Aorta (tissue), 5 donors: ENCODE measurements around the gene SENP8. TPM values are rescaled to one million over a fixed set of nuclear protein-coding genes. Genes with fewer than 3 reads are reported as not detected.

Experiments
- ATAC-seq: fragments of 200-7000 bp; cut with Tn5 transposase; one replicate; pipeline ENCODE4 v1.9.1; 2022; ENCODE audit warnings: moderate library complexity; ENCODE audit not compliant: low FRiP score
- DNase-seq, 2 donors: peaks; one replicate each; pipeline ENCODE4 v3.0.0-alpha.2; 2020
- H3K27ac ChIP-seq, 2 donors: one replicate each; pipeline ENCODE4 v1.5.1; 2013; ENCODE audit warnings: low read length in 2 of 2, mild to moderate bottlenecking in 2 of 2, moderate library complexity in 2 of 2, control low read depth in 1 of 2, inconsistent platforms in 1 of 2, low read depth in 1 of 2
- H3K27me3 ChIP-seq, 2 donors: one replicate each; pipeline ENCODE4 v1.6.1; 2013; ENCODE audit warnings: control low read depth in 1 of 2, low read length in 1 of 2, mild to moderate bottlenecking in 1 of 2, moderate library complexity in 1 of 2; ENCODE audit not compliant: insufficient read depth in 2 of 2, control insufficient read depth in 1 of 2
- H3K36me3 ChIP-seq, 2 donors: one replicate each; pipeline ENCODE4 v1.6.1; 2013; ENCODE audit warnings: control low read depth in 1 of 2, low read length in 1 of 2, mild to moderate bottlenecking in 1 of 2; ENCODE audit not compliant: insufficient read depth in 2 of 2, control insufficient read depth in 1 of 2
- H3K4me1 ChIP-seq, 2 donors: one replicate each; pipeline ENCODE4 v1.6.1; 2013; ENCODE audit warnings: low read length in 2 of 2, control low read depth in 1 of 2, mild to moderate bottlenecking in 1 of 2, moderate library complexity in 1 of 2; ENCODE audit not compliant: insufficient read depth in 2 of 2, control insufficient read depth in 1 of 2
- H3K4me3 ChIP-seq, 2 donors: one replicate each; pipeline ENCODE4 v1.5.1; 2013; ENCODE audit warnings: low read length in 2 of 2, control low read depth in 1 of 2, mild to moderate bottlenecking in 1 of 2
- H3K9me3 ChIP-seq: one replicate; pipeline ENCODE4 v1.6.1; 2013; ENCODE audit warnings: mild to moderate bottlenecking, low read length; ENCODE audit not compliant: control insufficient read depth
- WGBS, 2 donors: extraction: QIAGEN DNeasy Blood & Tissue Kit; methylation state at CpG; one replicate each; pipeline ENCODE4 v1.1.7; 2013; 5-methylcytosine and 5-hydroxymethylcytosine counted together
- intact Hi-C, 2 donors: fragments of 100-400 bp; cut with DNase I; formaldehyde crosslinking; loops; one replicate each; pipeline versions ENCODE4 v1.14.2 to v1.15.0; 2022
- polyA plus RNA-seq, 2 donors: library from polyadenylated mRNA; stranded (reverse); fragments of 200-250 nt; gene quantifications; one replicate each; pipeline ENCODE4 v1.2.3, GENCODE V29; 2013
- total RNA-seq, 2 donors: library from RNA; stranded (reverse); fragmentation: NEBNext Ultra II Directional; extraction: Animal tissue kit (Norgen Biotek cat#: 25700); gene quantifications; one replicate each; pipeline ENCODE4 v1.2.1, GENCODE V29; 2021
- donor health status: healthy with polysubstance abuse.
- donor health status: Bipolar disorder and iron deficiency.
- donor health status: DM: no; HTN: no; CAD: no.
- donor health status: DM: no; HTN: no; CAD: no.
- donor health status: DM: yes; HTN: yes; CAD: no.

Gene SENP8
- total and polyA plus RNA-seq, 4 donors: 0.46 to 1.8 (median 1.4) TPM

DNA sequence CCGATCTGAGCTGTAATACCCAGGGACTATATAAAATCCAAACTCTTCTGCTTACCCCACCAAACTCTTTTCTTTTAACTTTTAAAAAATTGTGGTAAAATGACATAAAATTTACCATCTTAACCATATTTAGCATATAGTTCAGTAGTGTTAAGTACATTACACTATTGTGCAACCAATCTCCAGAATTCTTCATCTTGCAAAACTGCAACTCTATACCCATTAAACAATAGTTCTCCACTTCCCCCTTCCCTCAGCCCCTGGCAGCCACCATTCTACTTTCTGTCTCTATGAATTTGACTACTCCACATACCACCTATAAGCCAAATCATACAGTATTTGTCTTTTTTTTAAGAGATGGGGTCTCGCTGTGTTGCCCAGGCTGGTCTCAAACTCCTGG lies 38.7 kb downstream of the SENP8 start:
- Histone ChIP-seq H3K36me3 (no peaks in the 10 kb centered on the region), H3K9me3 (no peaks in the 10 kb centered on the region), H3K27ac (no peak overlapping the region), H3K4me1 (no peaks in the 10 kb centered on the region), H3K4me3 (no peak overlapping the region), H3K27me3 (no peaks in the 10 kb centered on the region)
- 90 to 93% methylated on average over 2 of the region's 2 CpGs for WGBS, 2 donors
- intact Hi-C loops: loop anchor here in 1 of 2 donors (5.0 kb wide), 1 partner anchor 415 kb away; no protein-coding TSS in a partner anchor
- DNase-seq (no peak), ATAC-seq (no peak)

DNA sequence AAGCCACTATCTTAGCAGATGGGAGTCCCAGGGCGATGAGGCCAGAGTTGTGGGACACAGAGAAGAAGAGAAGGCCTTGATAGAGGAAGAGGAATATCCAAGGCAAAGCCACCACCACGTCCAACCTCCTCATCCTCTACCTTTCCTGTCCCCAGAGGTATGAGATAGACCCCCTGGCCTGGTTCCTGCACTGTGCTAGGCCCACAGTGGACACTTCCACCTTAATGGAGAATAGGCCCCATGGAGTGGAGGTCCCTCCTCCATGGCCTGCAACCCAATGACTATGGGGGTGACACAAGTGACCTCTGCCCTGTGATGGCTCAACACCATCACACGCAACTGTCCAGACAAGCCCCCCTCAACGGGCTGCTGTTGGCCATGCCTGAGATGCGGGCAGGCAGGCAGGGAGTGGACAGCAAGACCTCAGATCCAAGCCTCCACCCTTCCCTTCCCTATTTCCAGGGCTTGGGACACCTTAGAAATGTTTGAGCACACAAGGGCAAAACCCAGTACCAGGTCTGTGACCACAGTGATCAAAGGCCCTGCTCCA lies 42.6 kb downstream of the SENP8 start:
- Histone ChIP-seq H3K27me3 (no peaks in the 10 kb centered on the region), H3K4me3 (no peak overlapping the region), H3K9me3 (no peaks in the 10 kb centered on the region), H3K36me3 (no peaks in the 10 kb centered on the region), H3K27ac (no peak overlapping the region), H3K4me1 (no peaks in the 10 kb centered on the region)
- DNase-seq (peak in 1 of 2 donors; percentile 13), ATAC-seq (no peak)
- intact Hi-C loops: no loop called here
- WGBS, 2 donors: 93 to 95% methylated on average over 5 of the region's 5 CpGs

- 74% methylated on average over 7 of the region's 7 CpGs for WGBS, 2 donors
- H3K4me1 ChIP-seq: no peaks in the 10 kb centered on the region
- H3K9me3 ChIP-seq: no peaks in the 10 kb centered on the region
- DNase-seq (peak in 1 of 2 donors; percentile 12), ATAC-seq (peak; percentile 23)
- no peaks in the 10 kb centered on the region for H3K36me3 ChIP-seq
- H3K4me3 ChIP-seq: no peak overlapping the region
- intact Hi-C loops: no loop called here
- H3K27ac ChIP-seq: no peak overlapping the region
- no peaks in the 10 kb centered on the region for H3K27me3 ChIP-seq
Measured at GRCh38 chr15:72161361-72162132, 43.3 kb downstream of the SENP8 start.

GRCh38 chr15:72162569-72162968 lies 44.4 kb downstream of the SENP8 start:
- no peaks in the 10 kb centered on the region for H3K27me3 ChIP-seq
- no peak overlapping the region for H3K27ac ChIP-seq
- DNase-seq (peak in 1 of 2 donors; percentile 38), ATAC-seq (no peak)
- 95 to 100% methylated on average over 5 of the region's 5 CpGs for WGBS, 2 donors
- no peaks in the 10 kb centered on the region for H3K4me1 ChIP-seq
- H3K9me3 ChIP-seq: no peaks in the 10 kb centered on the region
- no peaks in the 10 kb centered on the region for H3K36me3 ChIP-seq
- no peak overlapping the region for H3K4me3 ChIP-seq
- intact Hi-C loops: no loop called here

GRCh38 chr15:72163719-72164118 lies 45.5 kb downstream of the SENP8 start:
- Histone ChIP-seq H3K9me3 (no peaks in the 10 kb centered on the region), H3K4me3 (no peak overlapping the region), H3K36me3 (no peaks in the 10 kb centered on the region), H3K4me1 (no peaks in the 10 kb centered on the region), H3K27me3 (no peaks in the 10 kb centered on the region), H3K27ac (no peak overlapping the region)
- WGBS, 2 donors: 60 to 61% methylated on average over 4 of the region's 4 CpGs
- no peak for DNase-seq
- ATAC-seq: no peak
- intact Hi-C loops: no loop called here

- WGBS, 2 donors: 90 to 94% methylated on average over 5 of the region's 5 CpGs
- intact Hi-C loops: no loop called here
Measured at GRCh38 chr15:72166716-72167417, 48.7 kb downstream of the SENP8 start.

DNA sequence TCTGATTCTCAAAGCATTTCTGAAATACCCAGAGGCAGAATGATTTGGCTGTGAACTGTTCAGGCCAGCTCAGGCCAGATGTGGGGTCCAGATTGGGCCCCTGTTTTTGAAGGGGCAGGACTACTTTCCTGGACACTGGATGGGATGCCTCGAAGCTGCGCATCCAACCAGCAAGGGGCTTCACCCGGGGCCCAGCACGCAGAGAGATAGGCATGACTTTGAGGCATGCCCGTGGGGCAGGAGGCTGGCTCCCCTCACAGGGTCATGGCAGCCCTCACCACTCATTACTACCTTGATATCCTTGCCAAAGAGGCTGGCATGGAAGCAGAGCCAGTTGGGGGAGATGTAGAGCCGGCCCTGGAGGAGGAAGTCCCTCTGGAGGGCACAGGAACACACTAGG lies 49.2 kb downstream of the SENP8 start:
- H3K4me1 ChIP-seq: no peaks in the 10 kb centered on the region
- no peak overlapping the region for H3K4me3 ChIP-seq
- DNase-seq: peak in 1 of 2 donors; percentile 20
- ATAC-seq: no peak
- 67% methylated on average over 6 of the region's 6 CpGs for WGBS, 2 donors
- H3K27ac ChIP-seq: no peak overlapping the region
- no peaks in the 10 kb centered on the region for H3K27me3 ChIP-seq
- no peaks in the 10 kb centered on the region for H3K9me3 ChIP-seq
- no peaks in the 10 kb centered on the region for H3K36me3 ChIP-seq
- intact Hi-C loops: no loop called here

More at GRCh38 chr15:72166716-72167417, 48.7 kb downstream of the SENP8 start:
- Histone ChIP-seq H3K4me1 (no peaks in the 10 kb centered on the region), H3K4me3 (no peak overlapping the region), H3K27ac (no peak overlapping the region), H3K9me3 (no peaks in the 10 kb centered on the region), H3K27me3 (no peaks in the 10 kb centered on the region), H3K36me3 (no peaks in the 10 kb centered on the region)
- ATAC-seq (no peak), DNase-seq (peak in 1 of 2 donors; percentile 24)

DNA sequence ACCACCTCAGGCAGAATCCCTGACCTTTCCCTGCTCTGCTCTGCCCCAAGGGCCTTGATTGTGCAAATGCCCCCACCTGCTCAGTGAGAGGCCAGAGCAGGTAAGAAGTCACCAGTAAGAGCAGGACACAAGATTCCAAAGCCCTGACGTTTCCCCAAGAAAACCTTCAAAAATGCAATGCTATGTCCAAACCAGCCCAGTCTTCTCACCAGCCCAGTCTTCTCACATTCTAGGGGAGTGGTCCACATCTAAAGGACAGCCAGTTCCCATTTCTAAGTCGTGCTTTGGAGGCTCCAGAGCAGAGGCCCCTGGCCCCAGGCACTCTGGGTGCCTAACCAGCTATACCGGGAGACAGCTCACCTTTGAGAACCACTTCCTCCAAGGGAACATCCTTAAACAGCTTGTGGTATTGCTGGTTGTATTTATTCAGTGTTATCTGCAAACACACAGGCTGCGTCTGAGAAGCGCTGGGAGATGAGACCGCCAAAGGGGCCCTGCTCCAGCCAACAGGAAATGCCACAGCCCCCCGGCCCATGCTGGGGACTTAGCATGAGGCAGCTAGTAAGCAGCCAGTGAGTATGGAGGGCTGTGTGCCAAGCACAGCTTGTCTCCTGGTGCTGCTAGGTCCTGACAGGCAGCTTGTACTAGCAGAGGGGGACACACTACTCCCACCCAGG lies 50.1 kb downstream of the SENP8 start:
- Histone ChIP-seq H3K4me1 (no peaks in the 10 kb centered on the region), H3K4me3 (no peak overlapping the region), H3K27ac (no peak overlapping the region), H3K27me3 (no peaks in the 10 kb centered on the region), H3K36me3 (no peaks in the 10 kb centered on the region), H3K9me3 (no peaks in the 10 kb centered on the region)
- intact Hi-C loops: no loop called here
- DNase-seq (peak in 1 of 2 donors; percentile 49), ATAC-seq (no peak)
- WGBS, 2 donors: 12 to 13% methylated on average over 7 of the region's 7 CpGs
